Renal pelvis (tissue), 12 donors: ENCODE data around the gene HDAC4. TPM values are rescaled to one million over a fixed set of nuclear protein-coding genes. Genes with fewer than 3 reads are reported as not detected.
"Not testable (repeated sequence)": the region's sequence is repeated elsewhere in the genome, so short reads cannot be mapped to it uniquely, and the experiment has no call there.

Experiments
- DNase-seq: peaks from one replicate; pipeline ENCODE4 v3.0.0-alpha.2; 2013
- long read RNA-seq, 16 experiments: transcript quantifications; one replicate each; lab custom pipeline, GENCODE V29; 2026
- polyA plus RNA-seq, 3 donors: library from polyadenylated mRNA; unstranded; fragments of 120-200 nt; gene quantifications; one replicate each; pipeline ENCODE4 v1.2.1, GENCODE V29; 2013; ENCODE audit not compliant: insufficient read length in 3 of 3

Gene HDAC4
- 10 to 100 TPM; 13.7 to 23.9 (median 14.0) TPM for polyA plus RNA-seq
- long read RNA-seq, donor 1, result 0 reads
- long read RNA-seq, donor 2, result 0 reads
- long read RNA-seq, donor 3, result 0 reads
- long read RNA-seq, donor 4, result 0 reads
- long read RNA-seq, donor 5, result 0 reads
- long read RNA-seq, donor 6, partial matches to known transcripts, result 0 of 2 reads
- long read RNA-seq, donor 6, other reads (novel, unspliced or antisense), result 0 of 2 reads
- long read RNA-seq, donor 7, partial matches to known transcripts, result 0 of 1 reads
- long read RNA-seq, donor 7, other reads (novel, unspliced or antisense), result 0 of 1 reads
- long read RNA-seq, donor 8, result 0 reads
- long read RNA-seq, donor 9, result 0 reads
- long read RNA-seq, donor 10, result 0 reads
- long read RNA-seq, donor 11, partial matches to known transcripts, result 0 of 1 reads
- long read RNA-seq, donor 11, other reads (novel, unspliced or antisense), result 0 of 1 reads
- long read RNA-seq, donor 12, partial matches to known transcripts, result 6 of 6 reads
- long read RNA-seq, donor 12, other reads (novel, unspliced or antisense), result 0 of 6 reads
- long read RNA-seq, donor 13, result 0 reads
- long read RNA-seq, donor 14, result 0 reads
- long read RNA-seq, donor 15, result 0 reads
- long read RNA-seq, donor 16, partial matches to known transcripts, result 0 of 1 reads
- long read RNA-seq, donor 16, other reads (novel, unspliced or antisense), result 0 of 1 reads

DNA sequence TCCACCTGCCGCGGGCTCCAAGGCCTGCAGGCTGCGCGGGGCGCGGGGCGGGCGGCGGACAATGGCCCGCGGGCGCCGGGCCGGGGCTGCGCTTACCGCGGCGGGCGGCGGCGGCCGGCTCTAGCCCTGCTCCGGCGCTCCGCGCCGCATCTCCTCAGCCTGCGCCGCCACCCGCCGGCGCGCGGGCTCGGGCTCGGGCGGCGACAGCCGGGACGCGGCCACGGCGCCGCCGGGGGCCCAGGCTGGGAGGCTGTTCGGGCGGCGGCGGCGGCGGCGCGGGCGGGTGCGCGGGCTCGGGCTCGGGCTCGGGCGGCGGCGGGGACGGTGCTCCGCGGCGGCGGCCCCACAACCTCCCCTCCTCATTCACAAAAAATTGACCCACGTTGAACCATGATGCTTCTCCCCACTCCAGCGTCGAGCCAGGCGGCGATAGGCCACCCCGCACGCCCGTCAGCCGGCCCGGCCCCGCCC is at the start of gene HDAC4:
Gene HDAC4 (minus strand): TSS at position 425 of the 471 bp plus-strand sequence. CDS start 48,321 bp downstream, outside the sequence.
- DNase-seq, result no peak

DNA sequence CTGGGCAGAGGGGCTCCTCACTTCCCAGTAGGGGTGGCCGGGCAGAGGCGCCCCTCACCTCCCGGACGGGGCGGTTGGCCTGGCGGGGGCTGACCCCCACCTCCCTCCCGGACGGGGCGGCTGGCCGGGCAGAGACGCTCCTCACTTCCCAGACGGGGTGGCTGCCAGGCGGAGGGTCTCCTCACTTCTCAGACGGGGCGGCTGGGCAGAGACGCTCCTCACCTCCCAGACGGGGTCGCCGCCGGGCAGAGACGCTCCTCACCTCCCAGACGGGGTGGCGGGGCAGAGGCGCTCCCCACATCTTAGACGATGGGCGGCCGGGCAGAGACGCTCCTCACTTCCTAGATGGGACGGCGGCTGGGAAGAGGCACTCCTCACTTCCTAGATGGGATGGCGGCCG is 48.6 kb upstream of the HDAC4 start:
- not testable (repeated sequence) for DNase-seq

DNA sequence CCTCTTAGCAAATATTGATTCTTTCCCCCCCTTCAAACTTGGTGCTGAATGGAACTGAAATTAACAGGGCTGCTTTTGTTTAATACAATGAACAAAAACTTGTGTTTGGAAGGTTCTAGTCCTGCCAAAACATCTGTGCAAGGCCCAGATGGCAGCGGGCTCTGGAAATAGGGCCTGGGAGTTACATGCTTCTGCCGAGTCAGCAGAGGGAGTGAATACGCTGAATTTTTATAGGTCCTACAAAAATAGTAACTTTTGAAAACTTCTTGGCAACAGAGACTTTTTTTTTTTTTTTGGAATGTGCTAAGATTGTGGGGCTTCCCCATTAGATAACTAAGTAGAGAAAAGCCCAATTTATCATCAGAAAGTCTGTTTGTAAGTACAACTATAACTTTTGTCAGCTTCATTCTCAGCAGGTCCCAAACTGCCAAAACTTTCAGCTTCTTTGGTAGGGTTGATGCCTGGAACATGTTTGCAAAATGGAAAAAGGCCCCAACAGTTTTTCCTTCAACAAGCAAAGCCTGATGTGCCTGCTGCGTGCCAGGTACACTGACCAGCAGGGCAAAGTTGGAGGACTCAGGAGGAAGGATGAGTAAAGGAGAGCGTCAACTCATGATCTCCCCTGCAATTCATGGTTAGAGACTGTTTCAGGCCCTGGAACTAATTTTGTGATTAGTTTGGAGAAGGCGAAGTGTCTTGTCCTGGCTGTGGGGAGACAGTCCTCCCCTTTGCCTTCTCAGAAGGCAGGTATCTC is 45.1 kb upstream of the HDAC4 start:
- DNase-seq, result no peak

DNA sequence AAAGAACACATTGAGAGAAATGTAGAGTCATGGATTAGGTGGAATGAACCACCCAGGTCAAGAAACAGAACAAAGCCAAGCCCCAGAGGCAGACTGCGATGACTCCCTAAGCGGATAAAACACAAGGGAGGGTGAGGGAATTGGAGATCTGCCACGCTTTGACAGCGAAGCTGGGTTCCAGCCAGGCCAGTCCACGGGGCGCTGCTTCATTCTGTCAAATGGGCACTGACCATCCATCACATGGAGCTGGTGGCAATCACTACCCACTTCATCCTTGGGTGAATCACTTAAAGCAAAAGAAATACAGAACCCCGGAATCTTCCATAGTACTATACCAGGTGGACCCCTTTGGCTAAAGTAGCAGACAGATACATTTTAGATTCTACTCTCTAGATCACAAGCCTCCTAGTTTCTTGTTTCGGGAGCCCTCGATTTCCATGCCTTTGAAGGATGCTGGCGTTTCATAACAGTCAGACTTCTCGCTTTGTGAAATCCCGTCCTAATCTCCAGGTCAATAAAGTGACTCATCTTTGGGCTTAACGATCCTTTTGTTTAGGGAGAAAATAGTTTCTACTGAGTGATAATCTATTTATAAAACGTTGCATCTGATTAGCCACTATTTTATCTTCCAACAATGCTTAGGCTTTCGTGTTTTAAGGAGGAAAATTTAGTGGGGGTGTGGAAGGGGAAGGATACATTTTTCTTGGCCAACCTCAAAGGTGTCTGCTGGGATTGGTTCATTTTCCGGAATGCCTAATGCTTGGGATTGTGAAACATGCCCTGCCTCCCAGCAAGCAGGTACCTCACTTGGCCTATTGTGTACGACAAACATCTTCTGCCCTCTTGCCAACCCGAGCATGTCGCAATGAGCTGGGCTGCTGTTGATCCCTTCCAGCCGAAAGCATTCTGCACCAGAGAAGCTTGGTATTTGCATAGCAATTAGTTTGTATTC is 44.1 kb upstream of the HDAC4 start:
- no peak for DNase-seq

DNA sequence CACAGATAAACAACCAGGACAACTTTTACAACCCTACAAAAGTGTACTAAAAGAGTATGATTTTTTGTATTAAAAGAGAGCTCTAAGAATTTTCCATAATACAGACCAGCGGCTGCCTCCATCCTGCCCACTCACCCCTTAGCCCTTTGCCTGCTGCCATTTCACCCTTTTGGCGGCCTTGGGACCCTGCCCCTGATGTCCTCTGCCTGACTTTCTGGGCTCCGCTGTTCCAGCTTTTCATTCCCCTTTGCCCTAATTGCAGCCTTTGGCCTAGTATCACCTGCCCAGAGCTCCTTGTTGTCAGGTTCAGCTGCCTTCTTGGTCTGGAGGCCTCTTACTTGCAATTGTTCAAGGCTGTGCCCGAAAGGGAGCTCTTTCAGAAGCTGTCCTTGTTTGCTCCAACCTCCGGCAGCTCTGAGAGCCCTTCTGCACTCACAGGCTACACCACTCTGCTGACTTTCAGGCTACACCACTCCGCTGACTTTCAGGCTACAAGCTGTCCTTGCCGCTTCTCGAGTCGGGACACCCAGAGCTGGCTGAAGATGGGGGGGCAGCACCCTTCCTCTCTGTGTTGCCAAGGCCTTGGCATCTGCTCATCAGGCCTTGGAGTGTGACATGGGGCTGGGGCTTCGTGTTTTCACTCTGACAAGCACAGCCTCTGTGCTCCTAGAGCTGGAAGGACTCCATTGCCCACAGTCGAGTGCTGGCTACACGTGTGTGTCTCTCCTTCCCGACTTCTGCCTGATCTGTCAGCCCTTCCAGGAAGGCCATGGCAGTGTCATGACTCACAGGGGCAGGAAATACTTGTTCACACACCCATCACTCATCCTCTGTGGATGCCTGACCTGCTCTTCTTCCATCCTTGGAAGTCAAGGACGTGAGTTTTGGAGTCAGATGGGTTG is 43.1 kb upstream of the HDAC4 start:
- DNase-seq, result no peak

DNA sequence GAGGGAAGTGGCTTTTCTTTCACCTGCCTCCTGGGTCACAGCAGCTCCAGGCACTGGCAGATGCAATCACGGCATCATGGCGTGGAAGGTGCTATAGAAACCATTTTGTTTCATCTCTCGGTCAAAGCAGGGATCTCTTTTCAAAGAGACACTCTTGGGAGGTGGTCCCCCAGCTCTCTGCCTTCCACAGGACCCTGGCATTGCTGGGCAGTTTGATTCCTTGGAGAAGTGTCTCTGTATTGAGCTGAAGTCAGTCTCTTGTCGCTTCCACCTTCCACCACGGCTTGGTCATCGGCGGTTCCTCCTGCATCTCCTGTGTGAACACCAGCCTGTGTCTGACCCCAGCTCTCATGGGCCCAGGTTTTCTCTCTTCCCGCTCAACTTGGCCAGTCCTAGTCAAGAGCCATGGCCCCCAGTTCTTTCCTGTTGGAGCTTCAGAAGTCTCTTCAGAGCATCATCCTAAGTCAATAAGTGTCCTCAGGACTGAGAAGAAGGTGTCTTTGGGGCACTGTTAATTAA is 42.3 kb upstream of the HDAC4 start:
- DNase-seq, result no peak

DNA sequence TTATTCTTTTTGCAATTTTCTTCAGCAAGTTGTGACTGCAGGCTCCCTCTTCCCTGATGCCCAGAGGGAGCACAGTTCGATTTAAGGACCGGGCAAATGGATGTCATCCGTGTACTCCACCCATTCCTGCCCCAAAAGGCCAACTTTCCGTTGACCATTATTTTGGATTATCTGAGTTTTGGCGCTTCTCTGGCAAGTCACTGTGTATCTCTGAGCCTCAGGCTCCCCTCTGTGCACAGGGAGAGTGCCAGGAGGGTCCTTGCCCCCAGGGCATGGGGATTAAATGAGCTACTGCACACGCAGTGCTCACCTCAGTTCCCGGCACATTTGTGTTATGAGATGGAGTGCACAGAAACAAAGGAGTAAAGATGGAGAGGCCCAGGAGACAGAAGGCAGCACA is 41.4 kb upstream of the HDAC4 start:
- no peak for DNase-seq

DNA sequence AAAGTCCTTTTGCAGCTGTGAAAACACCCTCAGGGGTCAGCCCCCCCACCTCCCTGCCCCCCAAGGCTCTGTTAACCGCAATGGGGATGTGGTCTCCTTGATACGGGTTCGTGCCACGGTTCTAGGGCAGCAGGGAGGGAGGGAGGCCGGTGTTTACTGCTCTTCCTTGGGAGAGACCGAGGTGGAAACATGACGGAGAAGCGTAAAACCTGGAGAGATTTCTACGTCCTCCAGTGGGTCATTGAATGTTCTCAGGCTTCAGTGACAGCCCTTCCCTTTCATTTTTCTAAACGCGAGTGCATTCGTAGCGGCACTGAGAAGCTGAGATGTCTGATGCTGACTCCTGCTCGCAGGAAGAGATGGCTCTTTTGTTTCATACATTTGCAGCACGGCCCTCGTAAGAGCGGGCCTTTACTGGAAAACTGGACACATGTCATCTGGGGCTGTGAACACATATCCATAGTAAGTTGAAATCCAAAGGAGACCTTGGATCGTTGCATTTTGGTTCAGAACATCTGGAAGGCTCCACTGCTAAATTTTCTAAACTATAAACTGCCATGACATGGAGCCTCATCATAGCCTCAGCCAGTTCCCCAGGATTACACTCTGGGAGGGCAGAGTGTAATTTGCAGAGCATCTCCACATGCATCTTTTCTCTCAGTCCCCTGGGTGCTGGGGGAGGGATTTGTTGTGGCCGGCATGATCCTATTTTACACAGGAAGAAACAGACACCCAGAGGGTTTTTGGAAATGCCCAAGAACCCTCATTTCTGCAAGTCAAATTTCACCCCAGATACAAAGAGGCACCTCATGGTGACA is 40.6 kb upstream of the HDAC4 start:
- DNase-seq, result no peak

DNA sequence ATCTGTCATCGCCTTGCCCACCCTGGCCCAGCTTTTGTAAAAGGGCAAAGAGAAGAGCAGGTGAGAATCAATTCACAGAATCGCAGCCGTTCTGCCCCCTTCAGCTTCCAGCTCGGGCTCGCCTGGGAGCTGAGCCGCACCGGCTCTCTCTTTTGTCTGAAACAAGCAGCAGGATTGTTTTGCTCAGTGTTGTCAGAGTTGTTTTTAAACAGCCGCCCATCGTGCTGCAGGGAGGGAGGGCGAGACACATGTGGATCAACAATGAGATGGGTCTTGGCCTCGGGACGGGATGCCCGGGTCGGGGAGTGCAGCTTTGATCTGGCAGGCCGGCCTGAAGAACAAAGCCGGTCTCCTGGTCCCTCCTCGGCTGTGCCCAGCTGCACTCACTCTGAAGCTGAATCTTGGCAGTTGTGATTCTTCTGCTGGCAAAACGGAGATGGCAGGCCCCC is 39.7 kb upstream of the HDAC4 start:
- peak; percentile 47 for DNase-seq

DNA sequence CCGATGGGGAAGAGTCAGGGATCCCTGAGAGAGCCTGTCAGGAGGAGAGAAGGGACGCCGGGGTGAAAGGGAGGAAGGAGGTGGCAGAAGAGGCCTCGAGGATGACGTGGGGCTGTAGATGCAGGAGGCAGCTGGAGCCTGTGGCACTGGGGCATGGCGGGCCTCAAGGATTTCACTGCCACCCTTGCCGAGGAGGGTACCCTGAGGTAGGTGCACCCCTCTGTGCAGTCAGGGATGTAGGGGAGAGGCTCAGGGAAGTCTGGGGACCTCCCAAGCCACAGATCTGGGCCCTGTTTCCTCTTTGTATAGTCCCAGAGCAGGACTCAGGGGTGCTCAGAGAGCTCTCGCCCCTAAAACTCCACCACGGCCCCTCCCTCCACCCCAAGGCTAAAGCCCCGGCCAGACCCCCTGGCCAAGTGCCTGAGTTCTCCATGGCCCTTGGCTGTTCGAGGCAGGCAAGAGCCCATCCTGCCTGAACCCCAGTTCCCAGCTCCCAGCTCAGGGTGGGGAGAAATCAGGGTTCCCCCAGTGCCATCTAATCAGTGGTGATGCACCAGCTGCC is 39.0 kb upstream of the HDAC4 start:
- DNase-seq, result no peak

DNA sequence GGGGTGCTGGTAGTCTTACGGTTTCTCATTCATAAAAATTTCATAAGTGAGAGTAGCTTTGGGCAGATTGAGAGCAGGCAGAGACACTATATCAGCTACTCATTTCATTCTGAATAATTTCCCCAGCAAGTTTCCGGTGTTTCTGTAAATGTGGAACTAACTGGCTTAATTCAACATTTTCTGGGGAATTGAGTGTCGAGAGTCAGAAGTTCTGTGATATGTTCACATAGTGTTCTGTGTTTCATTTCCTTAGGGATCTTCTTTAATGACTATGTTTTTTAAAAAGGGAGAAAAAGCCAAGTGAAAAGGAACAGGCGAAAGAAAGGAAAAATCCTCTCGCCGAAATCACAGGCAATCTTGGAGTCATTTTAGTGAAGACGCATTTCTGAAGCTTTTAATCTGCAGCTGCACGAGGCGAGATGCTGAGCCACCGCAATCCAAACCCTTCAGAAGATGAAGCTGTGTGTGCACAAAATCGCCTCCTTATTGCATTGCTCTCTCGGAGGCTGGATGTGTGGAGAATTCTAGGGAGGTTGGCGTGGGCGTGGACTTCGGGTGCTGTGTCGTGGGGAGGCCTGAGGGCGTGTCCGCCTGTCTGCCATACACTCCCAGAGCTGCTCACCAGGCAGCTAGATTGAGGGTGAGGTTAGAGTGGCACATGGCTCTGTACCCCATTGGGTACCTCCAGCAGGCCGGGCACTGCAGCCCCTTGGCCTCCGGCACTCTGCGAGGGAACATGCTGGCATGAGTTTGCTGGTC is 38.4 kb upstream of the HDAC4 start:
- DNase-seq, result no peak

DNA sequence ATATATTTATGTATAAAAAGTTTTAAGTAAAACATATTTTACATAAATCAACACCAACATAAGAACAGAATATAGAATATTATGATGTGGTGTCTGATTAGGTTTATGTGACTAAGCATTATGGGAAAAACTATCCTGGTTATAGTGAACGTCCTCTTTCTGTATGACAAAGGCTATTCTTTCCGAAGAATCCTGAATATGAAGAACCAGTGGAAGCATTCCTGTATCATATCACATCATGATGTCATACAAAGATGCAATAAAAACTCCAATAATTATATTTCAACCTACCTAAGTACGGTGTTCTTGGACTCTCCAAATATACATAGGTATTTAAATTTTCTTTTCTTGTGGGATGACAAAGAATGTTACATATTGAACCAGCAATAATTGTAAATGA is 37.5 kb upstream of the HDAC4 start:
- DNase-seq, result no peak

DNA sequence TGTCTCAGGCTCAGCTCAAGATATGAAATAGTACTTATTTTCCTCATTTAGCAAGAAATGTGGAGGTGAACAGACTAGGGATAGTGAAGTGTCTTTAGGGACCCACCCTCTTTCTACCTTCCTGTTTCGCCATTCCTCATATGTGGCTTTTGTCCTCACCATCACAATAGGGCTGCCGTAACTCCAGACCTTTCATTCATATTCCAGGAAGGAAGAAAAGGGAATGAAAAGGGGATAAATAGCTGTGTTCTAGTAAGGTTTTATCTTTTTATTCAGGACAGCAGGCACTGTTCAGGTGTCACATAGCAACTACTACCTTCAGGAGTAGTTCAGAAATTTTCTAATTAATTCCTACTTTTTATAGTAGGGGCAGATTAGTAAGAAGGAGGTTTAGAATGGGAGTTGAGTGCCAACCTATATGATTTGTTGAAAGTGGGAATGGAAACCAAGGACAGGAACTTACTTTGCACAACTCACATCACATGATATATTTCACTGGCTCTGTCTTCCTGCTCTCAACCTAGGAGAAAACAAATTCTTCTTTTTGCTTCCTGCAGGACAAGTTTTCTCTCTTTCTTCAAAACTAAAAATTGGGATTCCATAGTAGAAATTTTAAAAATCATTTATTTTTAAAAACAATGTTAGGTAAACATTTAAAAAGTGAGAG is 36.0 kb upstream of the HDAC4 start:
- DNase-seq, result no peak

DNA sequence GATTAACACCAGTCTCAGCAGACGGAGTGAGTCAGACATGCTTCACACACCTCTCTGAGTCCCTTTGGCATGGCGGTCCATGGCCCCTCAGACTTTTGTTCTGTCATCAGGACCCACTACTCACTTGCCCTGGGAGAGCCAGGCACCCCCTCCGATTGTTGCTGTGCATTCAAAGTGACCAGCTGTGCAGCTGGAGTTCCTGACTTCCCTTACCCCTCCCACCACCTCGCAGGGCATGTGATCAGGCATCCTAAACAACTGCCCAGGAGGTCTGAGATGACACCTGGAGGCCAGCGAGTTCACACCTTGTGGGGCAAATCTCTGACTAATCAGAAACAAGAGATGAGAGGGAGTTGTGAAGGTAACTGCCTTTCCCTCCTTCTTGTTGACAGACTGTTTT is 35.3 kb upstream of the HDAC4 start:
- no peak for DNase-seq

DNA sequence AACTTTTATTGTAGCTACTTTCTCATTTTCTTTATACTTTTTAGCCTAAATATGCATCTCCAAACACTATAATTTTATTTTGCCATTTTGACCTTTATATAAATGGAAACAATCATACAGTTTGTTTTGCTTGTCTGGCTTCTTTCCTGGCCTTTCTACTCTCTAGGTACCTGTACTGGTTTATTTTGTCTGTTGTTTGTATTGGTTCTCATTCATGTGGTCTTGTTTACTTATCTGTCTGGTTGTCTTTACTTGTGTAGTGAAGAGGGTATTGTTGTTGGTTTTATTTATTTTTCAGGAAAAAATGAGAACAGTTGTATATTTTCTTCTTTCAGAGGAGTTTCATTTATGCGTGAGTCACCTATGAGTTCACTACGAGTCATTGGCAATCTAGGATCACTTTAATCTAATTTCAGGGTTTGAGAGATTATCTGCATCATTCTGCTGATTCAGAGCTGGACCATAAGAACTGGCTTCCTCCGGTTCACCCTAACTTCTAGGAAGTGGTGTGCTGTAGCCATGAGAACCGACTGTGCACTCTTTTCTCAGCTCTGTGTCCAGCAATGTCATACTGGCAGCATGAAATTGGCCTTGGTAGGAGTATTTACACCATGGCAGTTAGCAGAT is 33.1 kb upstream of the HDAC4 start:
- DNase-seq, result no peak

DNA sequence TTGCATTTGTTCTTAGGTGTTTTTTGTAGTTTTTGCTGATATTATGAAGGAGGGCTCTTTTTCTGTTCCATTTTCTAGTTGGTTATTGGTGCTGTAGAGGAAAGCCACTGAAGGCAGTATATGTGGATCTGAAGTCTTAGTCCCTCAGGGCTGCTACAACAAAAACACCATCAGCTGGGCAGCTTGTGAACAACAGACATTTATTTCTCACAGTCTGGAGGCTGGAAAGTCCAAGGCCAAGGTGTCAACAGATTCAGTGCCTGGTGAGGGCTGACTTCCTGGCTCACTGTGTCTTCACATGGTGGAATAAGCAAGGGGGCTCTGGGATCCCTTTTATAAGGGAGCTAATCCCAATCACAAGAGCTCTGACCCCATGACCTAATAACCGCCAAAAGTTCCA is 31.4 kb upstream of the HDAC4 start:
- no peak for DNase-seq

DNA sequence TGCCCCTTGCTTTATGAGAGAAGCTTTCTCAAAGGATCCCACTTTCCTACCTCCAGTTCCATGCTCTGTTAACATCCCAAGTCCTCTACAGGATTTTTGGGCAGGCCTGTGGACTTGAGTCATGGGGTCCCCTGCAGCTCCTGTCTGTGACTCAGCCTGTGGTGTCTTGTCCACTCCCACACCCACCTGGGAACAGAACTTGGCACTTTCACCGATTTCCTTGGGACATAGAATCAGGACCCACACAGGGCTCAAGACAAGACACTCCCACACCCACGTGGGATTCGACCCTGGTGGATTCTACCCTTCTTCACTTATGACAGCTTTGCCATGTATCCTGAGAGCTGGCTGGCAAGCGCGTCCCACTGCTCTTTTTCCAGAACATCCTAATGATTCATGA is 30.7 kb upstream of the HDAC4 start:
- DNase-seq, result no peak
